HepG2 (cell line): ENCODE measurements around the gene SLC23A2. TPM values are rescaled to one million over a fixed set of nuclear protein-coding genes. Genes with fewer than 3 reads are reported as not detected.

Experiments
- ATF5 ChIP-seq: sonication (generic); formaldehyde crosslinking; IDR thresholded peaks from 2 replicates; pipeline ENCODE4 v1.4.0; 2020; ENCODE audit warnings: mild to moderate bottlenecking, low read depth, missing genetic modification reagents
- CCAR2 ChIP-seq: fragments of 200-400 bp; formaldehyde crosslinking; optimal IDR thresholded peaks from 2 replicates; pipeline ENCODE3; 2018; ENCODE audit warnings: low read depth, mild to moderate bottlenecking, low read length, moderate library complexity
- GZF1 ChIP-seq: sonication (generic); formaldehyde crosslinking; IDR thresholded peaks from 2 replicates; pipeline ENCODE4 v1.5.1; 2020; ENCODE audit warnings: mild to moderate bottlenecking, missing genetic modification reagents
- HES4 ChIP-seq: sonication (generic); formaldehyde crosslinking; IDR thresholded peaks from 2 replicates; pipeline ENCODE4 v1.9.0; 2021; ENCODE audit warnings: mild to moderate bottlenecking, missing genetic modification reagents, borderline replicate concordance
- HOXA3 ChIP-seq: sonication (generic); formaldehyde crosslinking; IDR thresholded peaks from 2 replicates; pipeline ENCODE4 v1.5.0; 2020; ENCODE audit warnings: missing genetic modification reagents
- KLF16 ChIP-seq, 2 experiments: sonication (generic) in 1 of 2; formaldehyde crosslinking in 1 of 2; IDR thresholded peaks; 2 replicates each; pipeline versions ENCODE4 v1.6.1 to v1.8.0; 2016 to 2023; ENCODE audit warnings: missing genetic modification reagents in 2 of 2, missing compliant biosample characterization in 1 of 2
- NR2F6 ChIP-seq, 2 experiments: IDR thresholded peaks; 2 replicates each; pipeline ENCODE4 v1.6.1; 2016; ENCODE audit warnings: antibody characterized with exemption in 1 of 2, mild to moderate bottlenecking in 1 of 2
- PREB ChIP-seq: sonication (generic); formaldehyde crosslinking; IDR thresholded peaks from 2 replicates; pipeline ENCODE4 v1.4.0; 2020; ENCODE audit warnings: missing genetic modification reagents
- RFXANK ChIP-seq: IDR thresholded peaks from 2 replicates; pipeline ENCODE4 v1.6.1; 2016
- SRF ChIP-seq: IDR thresholded peaks from 2 replicates; pipeline ENCODE4 v1.6.1; 2011; ENCODE audit warnings: mild to moderate bottlenecking, low read depth, low read length, moderate library complexity
- SRSF4 ChIP-seq: fragments of 200-400 bp; formaldehyde crosslinking; IDR thresholded peaks from one replicate; pipeline ENCODE4 v1.6.1; 2018; ENCODE audit warnings: mild to moderate bottlenecking, low read depth, low read length, moderate library complexity; ENCODE audit not compliant: poor library complexity, severe bottlenecking
- ZBTB1 ChIP-seq: sonication (generic); formaldehyde crosslinking; IDR thresholded peaks from 2 replicates; pipeline ENCODE4 v1.4.0; 2020; ENCODE audit warnings: missing genetic modification reagents, borderline replicate concordance
- ZIK1 ChIP-seq: sonication (generic); formaldehyde crosslinking; IDR thresholded peaks from 2 replicates; pipeline ENCODE4 v1.5.0; 2020; ENCODE audit warnings: mild to moderate bottlenecking, low read depth, missing genetic modification reagents, borderline replicate concordance
- ZNF280B ChIP-seq: sonication (generic); formaldehyde crosslinking; IDR thresholded peaks from 2 replicates; pipeline ENCODE4 v1.5.0; 2020; ENCODE audit warnings: missing genetic modification reagents, mild to moderate bottlenecking, borderline replicate concordance
- ZNF549 ChIP-seq: sonication (generic); formaldehyde crosslinking; IDR thresholded peaks from 2 replicates; pipeline ENCODE4 v1.5.0; 2020; ENCODE audit warnings: missing genetic modification reagents
- ZNF703 ChIP-seq: sonication (generic); formaldehyde crosslinking; IDR thresholded peaks from 2 replicates; pipeline ENCODE4 v1.5.1; 2020; ENCODE audit warnings: missing genetic modification reagents, mild to moderate bottlenecking, moderate library complexity, borderline replicate concordance
- ZNF772 ChIP-seq: sonication (generic); formaldehyde crosslinking; IDR thresholded peaks from 2 replicates; pipeline ENCODE4 v1.5.0; 2020; ENCODE audit warnings: mild to moderate bottlenecking, missing genetic modification reagents
- ZNF841 ChIP-seq: sonication (generic); formaldehyde crosslinking; IDR thresholded peaks from 2 replicates; pipeline ENCODE4 v1.8.1; 2023; ENCODE audit warnings: missing genetic modification reagents, borderline replicate concordance
- polyA plus RNA-seq, 8 experiments: library from polyadenylated mRNA; depleted of rRNA in 3 of 8; stranded (reverse) in 7 of 8; unstranded in 1 of 8; fragments of >200 nt; fragmentation: Illumina TruSeq in 4 of 8; extraction: Trizol in 4 of 8; gene quantifications; 2 replicates each; pipeline versions ENCODE4 v1.2.1 to v1.2.3, GENCODE V29; 2011 to 2016; ENCODE audit warnings: low read depth in 4 of 8, missing spikeins in 1 of 8, mixed read lengths in 1 of 8; ENCODE audit not compliant: insufficient read depth in 1 of 8
- total RNA-seq, 5 experiments: library from RNA; depleted of rRNA; stranded (reverse); fragments of >200 nt; fragmentation: Illumina TruSeq; extraction: Trizol; gene quantifications; 2 replicates each; pipeline ENCODE4 v1.2.3, GENCODE V29; 2016; ENCODE audit warnings: low read depth in 1 of 5
- TF ChIP-seq, protein P1 (sequence below): sonication (generic); formaldehyde crosslinking; IDR thresholded peaks from 2 replicates; pipeline ENCODE4 v1.4.0; 2020; ENCODE audit warnings: missing genetic modification reagents
- TF ChIP-seq, protein P2 (sequence below): sonication (generic); formaldehyde crosslinking; IDR thresholded peaks from 2 replicates; pipeline ENCODE4 v1.4.0; 2020; ENCODE audit warnings: missing genetic modification reagents
- TF ChIP-seq, protein P3 (sequence below): sonication (generic); formaldehyde crosslinking; IDR thresholded peaks from 2 replicates; pipeline ENCODE4 v1.5.0; 2020; ENCODE audit warnings: missing genetic modification reagents
- TF ChIP-seq, protein P4 (sequence below): sonication (generic); formaldehyde crosslinking; conservative IDR thresholded peaks from 2 replicates; pipeline ENCODE4 v1.8.0; 2022; ENCODE audit warnings: low read depth, missing genetic modification reagents

SLC23A2 gene
- total and polyA plus RNA-seq, 2 of the 13 experiments (the other 11 are each of a cell fraction or from before 2014, with no cell fraction given): 42.2 to 51.2 TPM

GRCh38 chr20:4936851-4937406, 64.4 kb downstream of the SLC23A2 start (continued):
- TF ChIP-seq, protein P1, sequence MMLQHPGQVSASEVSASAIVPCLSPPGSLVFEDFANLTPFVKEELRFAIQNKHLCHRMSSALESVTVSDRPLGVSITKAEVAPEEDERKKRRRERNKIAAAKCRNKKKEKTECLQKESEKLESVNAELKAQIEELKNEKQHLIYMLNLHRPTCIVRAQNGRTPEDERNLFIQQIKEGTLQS (CRISPR knock-in tag): no peak
- TF ChIP-seq RFXANK (CRISPR knock-in tag): no peak; the same call in 1 of the 2 replicates
- no peak for TF ChIP-seq GZF1 (CRISPR knock-in tag)
- no peak for TF ChIP-seq CCAR2
- peak; percentile 74 for TF ChIP-seq NR2F6 (IDR thresholded peaks at IDR 0.05)
- peak; percentile 79 for TF ChIP-seq NR2F6 (CRISPR knock-in tag; IDR thresholded peaks at IDR 0.05)
- TF ChIP-seq, protein P2, sequence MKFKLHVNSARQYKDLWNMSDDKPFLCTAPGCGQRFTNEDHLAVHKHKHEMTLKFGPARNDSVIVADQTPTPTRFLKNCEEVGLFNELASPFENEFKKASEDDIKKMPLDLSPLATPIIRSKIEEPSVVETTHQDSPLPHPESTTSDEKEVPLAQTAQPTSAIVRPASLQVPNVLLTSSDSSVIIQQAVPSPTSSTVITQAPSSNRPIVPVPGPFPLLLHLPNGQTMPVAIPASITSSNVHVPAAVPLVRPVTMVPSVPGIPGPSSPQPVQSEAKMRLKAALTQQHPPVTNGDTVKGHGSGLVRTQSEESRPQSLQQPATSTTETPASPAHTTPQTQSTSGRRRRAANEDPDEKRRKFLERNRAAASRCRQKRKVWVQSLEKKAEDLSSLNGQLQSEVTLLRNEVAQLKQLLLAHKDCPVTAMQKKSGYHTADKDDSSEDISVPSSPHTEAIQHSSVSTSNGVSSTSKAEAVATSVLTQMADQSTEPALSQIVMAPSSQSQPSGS (CRISPR knock-in tag): peak; percentile 78; the same call in 1 of the 2 replicates
- TF ChIP-seq PREB (CRISPR knock-in tag): no peak
- no peak for TF ChIP-seq ZIK1 (CRISPR knock-in tag)
- TF ChIP-seq ATF5: no peak
- TF ChIP-seq ZNF703 (CRISPR knock-in tag): no peak
- no peak; a peak in 2 of 4 replicates for TF ChIP-seq KLF16 (CRISPR knock-in tag; IDR thresholded peaks at IDR 0.05)
- TF ChIP-seq, protein P3, sequence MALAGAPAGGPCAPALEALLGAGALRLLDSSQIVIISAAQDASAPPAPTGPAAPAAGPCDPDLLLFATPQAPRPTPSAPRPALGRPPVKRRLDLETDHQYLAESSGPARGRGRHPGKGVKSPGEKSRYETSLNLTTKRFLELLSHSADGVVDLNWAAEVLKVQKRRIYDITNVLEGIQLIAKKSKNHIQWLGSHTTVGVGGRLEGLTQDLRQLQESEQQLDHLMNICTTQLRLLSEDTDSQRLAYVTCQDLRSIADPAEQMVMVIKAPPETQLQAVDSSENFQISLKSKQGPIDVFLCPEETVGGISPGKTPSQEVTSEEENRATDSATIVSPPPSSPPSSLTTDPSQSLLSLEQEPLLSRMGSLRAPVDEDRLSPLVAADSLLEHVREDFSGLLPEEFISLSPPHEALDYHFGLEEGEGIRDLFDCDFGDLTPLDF (CRISPR knock-in tag): no peak
- TF ChIP-seq HOXA3 (CRISPR knock-in tag): peak; percentile 88
- TF ChIP-seq, protein P4, sequence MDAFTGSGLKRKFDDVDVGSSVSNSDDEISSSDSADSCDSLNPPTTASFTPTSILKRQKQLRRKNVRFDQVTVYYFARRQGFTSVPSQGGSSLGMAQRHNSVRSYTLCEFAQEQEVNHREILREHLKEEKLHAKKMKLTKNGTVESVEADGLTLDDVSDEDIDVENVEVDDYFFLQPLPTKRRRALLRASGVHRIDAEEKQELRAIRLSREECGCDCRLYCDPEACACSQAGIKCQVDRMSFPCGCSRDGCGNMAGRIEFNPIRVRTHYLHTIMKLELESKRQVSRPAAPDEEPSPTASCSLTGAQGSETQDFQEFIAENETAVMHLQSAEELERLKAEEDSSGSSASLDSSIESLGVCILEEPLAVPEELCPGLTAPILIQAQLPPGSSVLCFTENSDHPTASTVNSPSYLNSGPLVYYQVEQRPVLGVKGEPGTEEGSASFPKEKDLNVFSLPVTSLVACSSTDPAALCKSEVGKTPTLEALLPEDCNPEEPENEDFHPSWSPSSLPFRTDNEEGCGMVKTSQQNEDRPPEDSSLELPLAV (CRISPR knock-in tag): no peak
- no peak for TF ChIP-seq ZNF549 (CRISPR knock-in tag)
- TF ChIP-seq HES4 (CRISPR knock-in tag): no peak
- TF ChIP-seq ZNF280B (CRISPR knock-in tag): peak; percentile 36; the same call in 1 of the 2 replicates
- TF ChIP-seq SRF: 0 out of 2 replicates have a peak, but pooled peaks have one; percentile 9
- no peak for TF ChIP-seq ZNF841 (CRISPR knock-in tag)
- no peak for TF ChIP-seq SRSF4
- TF ChIP-seq ZBTB1 (CRISPR knock-in tag): no peak
- TF ChIP-seq ZNF772: no peak; the same call in 1 of the 2 replicates
